K562 (cell line): ENCODE data around the gene IL1B. TPM values are rescaled to one million over a fixed set of nuclear protein-coding genes. Genes with fewer than 3 reads are reported as not detected.

Experiments
- ATAC-seq: fragments of 200-7000 bp; cut with Tn5 transposase; 3 replicates; pipeline ENCODE4 v1.9.1; 2020; ENCODE audit warnings: moderate library complexity
- BruUV-seq: library from RNA; stranded (reverse); fragments of 400-500 nt; replicated peaks from 2 replicates; lab custom pipeline; 2021; lab: Mats Ljungman, UMichigan
- CTCF ChIA-PET: fragments of 300-600 bp; formaldehyde crosslinking; extraction: SDS; loops from one replicate; lab custom pipeline; 2021; ENCODE audit warnings: low intra/inter-chr PET ratio; lab: Yijun Ruan, JAX
- POLR2A ChIA-PET: fragments of 300-600, 350-650 bp; sonication (Branson Sonifier 250); formaldehyde crosslinking; extraction: SDS; loops from one replicate; lab custom pipeline; 2021; ENCODE audit warnings: antibody characterized with exemption, inconsistent platforms; lab: Yijun Ruan, JAX
- DNase-seq, 4 experiments: peaks; one replicate each; pipeline versions ENCODE4 v3.0.0 to v3.0.0-alpha.2; 2011 to 2018; ENCODE audit warnings: low spot score in 3 of 4, mixed read lengths in 3 of 4; ENCODE audit errors: extremely low read depth in 1 of 4
- FAIRE-seq: peaks from 2 replicates; lab custom pipeline; 2011; peaks lifted over from hg19 to GRCh38; lab: Jason Lieb, UNC
- H2AFZ ChIP-seq: 2 replicates; pipeline ENCODE4 v1.6.0; 2011; ENCODE audit warnings: low read depth, low read length, control low read depth, inconsistent platforms
- H3K27ac ChIP-seq: fragments of 200-600 bp; 3 replicates; pipeline ENCODE4 v1.8.0; 2011; ENCODE audit warnings: low read depth, mild to moderate bottlenecking, control low read depth, inconsistent platforms, low read length, moderate library complexity, mixed read lengths; ENCODE audit errors: extremely low read depth
- H3K27me3 ChIP-seq, 2 experiments: fragments of 300-600 bp in 1 of 2; 2 replicates in 1 of 2; 3 replicates in 1 of 2; pipeline versions ENCODE4 v1.6.0 to v1.8.0; 2011; ENCODE audit warnings: inconsistent platforms in 2 of 2, low read length in 2 of 2, mild to moderate bottlenecking in 1 of 2, mixed read lengths in 1 of 2, moderate library complexity in 1 of 2; ENCODE audit not compliant: control insufficient read depth in 2 of 2, insufficient read depth in 2 of 2
- H3K36me3 ChIP-seq: fragments of 300-600 bp; 3 replicates; pipeline ENCODE4 v1.8.0; 2011; ENCODE audit warnings: mild to moderate bottlenecking, low read length, inconsistent platforms; ENCODE audit not compliant: control insufficient read depth, insufficient read depth
- H3K4me1 ChIP-seq, 2 experiments: fragments of 200-600 bp in 1 of 2; replicated peaks in 1 of 2; 2 replicates in 1 of 2; 3 replicates in 1 of 2; pipeline versions ENCODE4 v1.5.1 to v1.8.0; 2011; ENCODE audit warnings: inconsistent platforms in 2 of 2, low read length in 2 of 2, mild to moderate bottlenecking in 1 of 2, mixed read lengths in 1 of 2, moderate library complexity in 1 of 2; ENCODE audit not compliant: control insufficient read depth in 2 of 2, insufficient read depth in 2 of 2
- H3K4me2 ChIP-seq: 2 replicates; pipeline ENCODE4 v1.6.1; 2011; ENCODE audit warnings: low read length, control low read depth, inconsistent platforms, mixed read lengths; ENCODE audit not compliant: insufficient read depth
- H3K4me3 ChIP-seq: fragments of 200-600 bp; sonication (generic), shearing (Covaris generic); 2 replicates; pipeline ENCODE4 v1.5.1; 2016; ENCODE audit warnings: control low read depth, inconsistent platforms
- H3K79me2 ChIP-seq: fragments of 200-600 bp; 3 replicates; pipeline ENCODE4 v1.8.0; 2011; ENCODE audit warnings: low read length, inconsistent platforms; ENCODE audit not compliant: control insufficient read depth, insufficient read depth
- H3K9ac ChIP-seq, 2 experiments: 2 replicates each; pipeline versions ENCODE4 v1.6.0 to v1.6.1; 2011; ENCODE audit warnings: low read depth in 2 of 2, low read length in 2 of 2, control low read depth in 1 of 2, inconsistent platforms in 1 of 2, mild to moderate bottlenecking in 1 of 2, mixed read lengths in 1 of 2; ENCODE audit not compliant: insufficient read depth in 1 of 2
- H3K9me1 ChIP-seq: one replicate; pipeline ENCODE4 v1.6.0; 2011; ENCODE audit warnings: inconsistent platforms, mild to moderate bottlenecking, low read length, moderate library complexity; ENCODE audit not compliant: control insufficient read depth, insufficient read depth
- H3K9me3 ChIP-seq: replicated peaks from 2 replicates; pipeline ENCODE4 v1.5.1; 2011; ENCODE audit warnings: low read depth, low read length, inconsistent platforms; ENCODE audit not compliant: control insufficient read depth, insufficient read depth
- H4K20me1 ChIP-seq: replicated peaks from 2 replicates; pipeline ENCODE4 v1.6.1; 2011; ENCODE audit warnings: low read length, inconsistent platforms, mixed read lengths; ENCODE audit not compliant: control insufficient read depth, insufficient read depth
- HDAC2 ChIP-seq: fragments of 450-650 bp; IDR thresholded peaks from 2 replicates; pipeline ENCODE4 v1.6.1; 2016; ENCODE audit warnings: mild to moderate bottlenecking
- PRPF4 ChIP-seq: fragments of 200-400 bp; formaldehyde crosslinking; IDR thresholded peaks from one replicate; pipeline ENCODE4 v1.6.1; 2017; ENCODE audit warnings: low read length, low read depth, mild to moderate bottlenecking; ENCODE audit not compliant: insufficient read depth, poor library complexity, severe bottlenecking
- SMARCE1 ChIP-seq: fragments of 450-650 bp; IDR thresholded peaks from 2 replicates; pipeline ENCODE4 v1.7.1; 2016; ENCODE audit warnings: mild to moderate bottlenecking
- TAF15 ChIP-seq: fragments of 200-400 bp; formaldehyde crosslinking; IDR thresholded peaks from 2 replicates; pipeline ENCODE4 v1.6.1; 2017; ENCODE audit warnings: mild to moderate bottlenecking, low read depth, low read length, moderate library complexity
- WGBS: fragments of 100-300 bp; shearing (Covaris generic); methylation state at CpG from one replicate; pipeline ENCODE4 v1.1.6; 2016; ENCODE audit warnings: low coverage, mixed read lengths; ENCODE audit not compliant: insufficient coverage; ENCODE audit errors: missing lambda C conversion rate; 5-methylcytosine and 5-hydroxymethylcytosine counted together
- in situ Hi-C: fragments of 300-500 bp; cut with MboI; formaldehyde crosslinking; loops from 4 replicates; pipeline ENCODE4 v1.15.0; 2018; ENCODE audit warnings: inconsistent platforms, mixed read lengths
- intact Hi-C: fragments of 100-400 bp; cut with micrococcal nuclease; formaldehyde crosslinking; loops from 2 replicates; pipeline ENCODE4 v1.14.2; 2022
- polyA plus RNA-seq, 8 experiments: library from polyadenylated mRNA; depleted of rRNA in 4 of 8; stranded (reverse) in 5 of 8; unstranded in 3 of 8; fragments of >200 nt; fragmentation: Nextera tagmentation in 2 of 8; fragmentation: Illumina TruSeq in 1 of 8; extraction: Ambion mirVana in 2 of 8; extraction: Trizol in 1 of 8; gene quantifications; 2 replicates each; pipeline versions ENCODE4 v1.2.1 to v1.2.3, GENCODE V29; 2011 to 2014; ENCODE audit warnings: inconsistent platforms in 1 of 8, missing spikeins in 1 of 8
- total RNA-seq, 7 experiments: library from RNA; depleted of rRNA in 6 of 7; stranded (reverse); fragments of >200 nt in 6 of 7; fragmentation: Illumina TruSeq in 2 of 7; extraction: Trizol in 2 of 7; gene quantifications; 2 replicates each; pipeline versions ENCODE4 v1.2.1 to v1.2.3, GENCODE V29; 2011 to 2021; ENCODE audit warnings: low replicate concordance in 1 of 7
- TF ChIP-seq, protein P1 (sequence below): fragments of 450-650 bp; IDR thresholded peaks from 2 replicates; pipeline ENCODE4 v1.6.1; 2016; ENCODE audit warnings: borderline replicate concordance

The IL1B gene
- total and polyA plus RNA-seq, 9 of the 15 experiments (the other 6 are each of a cell fraction or from before 2014, with no cell fraction given) = 0.29 TPM; not detected in 8

DNA sequence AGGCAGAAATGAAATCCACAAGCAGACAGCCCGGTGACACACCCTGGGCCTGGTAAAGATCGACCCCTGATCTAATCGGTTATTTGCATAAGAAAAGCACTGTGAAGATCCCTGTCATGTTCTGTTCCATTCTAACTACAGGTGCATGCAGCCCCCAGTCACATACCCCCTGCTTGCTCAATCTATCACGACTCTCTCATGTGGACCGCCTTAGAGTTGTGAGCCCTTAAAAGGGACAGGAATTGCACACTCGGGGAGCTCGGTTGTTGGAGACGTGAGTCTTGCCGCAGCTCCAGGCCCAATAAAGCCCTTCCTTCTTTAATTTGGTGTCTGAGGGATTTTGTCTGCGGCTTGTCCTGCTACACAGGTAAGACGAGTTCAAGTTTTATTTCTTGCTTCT lies 13.4 kb upstream of the IL1B start:
- no peak for DNase-seq
- Histone ChIP-seq H3K36me3 (no peaks in the 10 kb centered on the region), H3K27me3 (peaks cover 7 to 10% of the 10 kb centered on the region in 2 experiments; a peak in 4 of 5 replicates), H3K27ac (no peak overlapping the region), H3K4me3 (no peak overlapping the region), H3K9me3 (no peaks in the 10 kb centered on the region), H4K20me1 (no peaks in the 10 kb centered on the region; the same call in 1 of the 2 replicates), H3K4me1 (peaks cover 3 to 5% of the 10 kb centered on the region in 2 experiments; a peak in 3 of 5 replicates), H3K79me2 (no peaks in the 10 kb centered on the region), H2AFZ (no peak overlapping the region), H3K9ac (no peak overlapping the region), H3K4me2 (no peak overlapping the region), H3K9me1 (no peaks in the 10 kb centered on the region)
- intact Hi-C loops = no loop called here
- TF ChIP-seq, protein P1, sequence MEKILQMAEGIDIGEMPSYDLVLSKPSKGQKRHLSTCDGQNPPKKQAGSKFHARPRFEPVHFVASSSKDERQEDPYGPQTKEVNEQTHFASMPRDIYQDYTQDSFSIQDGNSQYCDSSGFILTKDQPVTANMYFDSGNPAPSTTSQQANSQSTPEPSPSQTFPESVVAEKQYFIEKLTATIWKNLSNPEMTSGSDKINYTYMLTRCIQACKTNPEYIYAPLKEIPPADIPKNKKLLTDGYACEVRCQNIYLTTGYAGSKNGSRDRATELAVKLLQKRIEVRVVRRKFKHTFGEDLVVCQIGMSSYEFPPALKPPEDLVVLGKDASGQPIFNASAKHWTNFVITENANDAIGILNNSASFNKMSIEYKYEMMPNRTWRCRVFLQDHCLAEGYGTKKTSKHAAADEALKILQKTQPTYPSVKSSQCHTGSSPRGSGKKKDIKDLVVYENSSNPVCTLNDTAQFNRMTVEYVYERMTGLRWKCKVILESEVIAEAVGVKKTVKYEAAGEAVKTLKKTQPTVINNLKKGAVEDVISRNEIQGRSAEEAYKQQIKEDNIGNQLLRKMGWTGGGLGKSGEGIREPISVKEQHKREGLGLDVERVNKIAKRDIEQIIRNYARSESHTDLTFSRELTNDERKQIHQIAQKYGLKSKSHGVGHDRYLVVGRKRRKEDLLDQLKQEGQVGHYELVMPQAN = no peak
- no peak for TF ChIP-seq HDAC2
- no peak for TF ChIP-seq PRPF4
- no peak for TF ChIP-seq SMARCE1
- no peak for TF ChIP-seq TAF15
- 48% methylated on average over 11 of the region's 11 CpGs for WGBS
- FAIRE-seq = no peak
- ChIA-PET POLR2A (interaction anchor here (1.5 kb wide), 1 partner anchor 15 kb away, joined by 7 read pairs; no protein-coding TSS in a partner anchor), CTCF (no interaction called here)
- in situ Hi-C loops = no loop called here
- BruUV-seq = no TSS peak
- no peak for ATAC-seq
